Endothelial cell of umbilical vein (primary cell): Measurements from ENCODE around the gene PGAP3. TPM values are rescaled to one million over a fixed set of nuclear protein-coding genes. Genes with fewer than 3 reads are reported as not detected.

Experiments used
- BruUV-seq: library from RNA; stranded (reverse); fragments of 400-500 nt; replicated peaks from 2 replicates; lab custom pipeline; 2021; lab: Mats Ljungman, UMichigan
- CTCF ChIA-PET: fragments of 300-600, 350-600 bp; sonication (Branson Sonifier 250); formaldehyde crosslinking; loops from one replicate; lab custom pipeline; 2021; ENCODE audit warnings: antibody characterized with exemption, inconsistent platforms; lab: Charles Lee
- POLR2A ChIA-PET: fragments of 300-600, 350-600 bp; sonication (Branson Sonifier 250); formaldehyde crosslinking; loops from one replicate; lab custom pipeline; 2021; ENCODE audit warnings: antibody characterized with exemption, inconsistent platforms; lab: Charles Lee
- DNase-seq: peaks from one replicate; pipeline ENCODE4 v3.0.0-alpha.2; 2011; ENCODE audit warnings: low read depth, low spot score
- FAIRE-seq: peaks from 2 replicates; lab custom pipeline; 2011; peaks lifted over from hg19 to GRCh38; lab: Jason Lieb, UNC
- H2AFZ ChIP-seq: 2 replicates; pipeline ENCODE4 v1.6.0; 2012; ENCODE audit warnings: low read depth, low read length, control low read depth, inconsistent platforms
- H3K27ac ChIP-seq: 2 replicates; pipeline ENCODE4 v1.5.1; 2011; ENCODE audit warnings: low read depth, mild to moderate bottlenecking, control low read depth, low read length, moderate library complexity; ENCODE audit not compliant: insufficient read depth
- H3K27me3 ChIP-seq, 2 experiments: 2 replicates each; pipeline versions ENCODE4 v1.6.0 to v1.6.1; 2011; ENCODE audit warnings: low read length in 2 of 2, mixed read lengths in 1 of 2; ENCODE audit not compliant: control insufficient read depth in 2 of 2, insufficient read depth in 2 of 2
- H3K36me3 ChIP-seq, 2 experiments: 2 replicates in 1 of 2; 3 replicates in 1 of 2; pipeline ENCODE4 v1.5.1; 2011; ENCODE audit warnings: low read length in 2 of 2, mild to moderate bottlenecking in 1 of 2, moderate library complexity in 1 of 2; ENCODE audit not compliant: control insufficient read depth in 2 of 2, insufficient read depth in 2 of 2; ENCODE audit errors: extremely low read depth in 1 of 2
- H3K4me1 ChIP-seq: 3 replicates; pipeline ENCODE4 v1.5.1; 2011; ENCODE audit warnings: mild to moderate bottlenecking, low read length; ENCODE audit not compliant: control insufficient read depth, insufficient read depth; ENCODE audit errors: extremely low read depth
- H3K4me2 ChIP-seq: 2 replicates; pipeline ENCODE4 v1.6.1; 2011; ENCODE audit warnings: low read length, control low read depth, mixed read lengths; ENCODE audit not compliant: insufficient read depth
- H3K4me3 ChIP-seq, 3 experiments: fragments of 200-600 bp in 1 of 3; sonication (generic), shearing (Covaris generic) in 1 of 3; replicated peaks in 1 of 3; 2 replicates each; pipeline ENCODE4 v1.5.1; 2011 to 2016; ENCODE audit warnings: control low read depth in 3 of 3, low read length in 3 of 3, mild to moderate bottlenecking in 2 of 3, inconsistent platforms in 1 of 3, low read depth in 1 of 3, moderate library complexity in 1 of 3; ENCODE audit not compliant: insufficient read depth in 1 of 3
- H3K79me2 ChIP-seq: 2 replicates; pipeline ENCODE4 v1.6.0; 2012; ENCODE audit warnings: low read length, inconsistent platforms; ENCODE audit not compliant: control insufficient read depth, insufficient read depth
- H3K9ac ChIP-seq: replicated peaks from 2 replicates; pipeline ENCODE3; 2011; ENCODE audit warnings: low read length, control low read depth; ENCODE audit not compliant: insufficient read depth; ENCODE audit errors: extremely low read depth
- H3K9me1 ChIP-seq: replicated peaks from 3 replicates; pipeline ENCODE4 v1.6.0; 2011; ENCODE audit warnings: mild to moderate bottlenecking, low read length; ENCODE audit not compliant: control insufficient read depth, insufficient read depth; ENCODE audit errors: extremely low read depth
- H3K9me3 ChIP-seq: replicated peaks from 2 replicates; pipeline ENCODE4 v1.5.1; 2012; ENCODE audit warnings: low read length, inconsistent platforms; ENCODE audit not compliant: control insufficient read depth, insufficient read depth
- H4K20me1 ChIP-seq: replicated peaks from 2 replicates; pipeline ENCODE3; 2011; ENCODE audit warnings: mild to moderate bottlenecking, low read length; ENCODE audit not compliant: control insufficient read depth, insufficient read depth; ENCODE audit errors: extremely low read depth
- CTCF ChIP-seq, 2 donors: IDR thresholded peaks; 1 replicate in 1 of 2; 2 replicates in 1 of 2; pipeline ENCODE4 v1.5.1; 2011; ENCODE audit warnings: low read length in 2 of 2, mild to moderate bottlenecking in 2 of 2, moderate library complexity in 2 of 2, control low read depth in 1 of 2, inconsistent platforms in 1 of 2, low read depth in 1 of 2; ENCODE audit not compliant: insufficient read depth in 1 of 2; ENCODE audit errors: extremely low read depth in 1 of 2
- EZH2 ChIP-seq: IDR thresholded peaks from 2 replicates; pipeline ENCODE4 v1.6.1; 2012; ENCODE audit warnings: borderline replicate concordance, low read depth, mild to moderate bottlenecking, moderate library complexity, low read length, inconsistent platforms; ENCODE audit not compliant: severe bottlenecking
- FOS ChIP-seq: IDR thresholded peaks from 2 replicates; pipeline ENCODE4 v1.6.1; 2011; ENCODE audit warnings: mild to moderate bottlenecking, low read length, moderate library complexity, borderline replicate concordance; ENCODE audit not compliant: insufficient read depth
- GATA2 ChIP-seq: IDR thresholded peaks from 2 replicates; pipeline ENCODE4 v1.7.0; 2011; ENCODE audit warnings: low read depth, mild to moderate bottlenecking, moderate library complexity, mixed read lengths, low read length; ENCODE audit not compliant: insufficient read length, insufficient read depth
- JUN ChIP-seq: IDR thresholded peaks from 2 replicates; pipeline ENCODE4 v1.6.1; 2011; ENCODE audit warnings: borderline replicate concordance, low read depth; ENCODE audit not compliant: insufficient read length, insufficient read depth
- MAX ChIP-seq: IDR thresholded peaks from 2 replicates; pipeline ENCODE4 v1.6.1; 2011; ENCODE audit not compliant: insufficient read depth, insufficient read length
- MYC ChIP-seq: IDR thresholded peaks from one replicate; pipeline ENCODE4 v1.6.1; 2011; ENCODE audit warnings: mild to moderate bottlenecking, low read depth, low read length
- POLR2A ChIP-seq: IDR thresholded peaks from 2 replicates; pipeline ENCODE4 v1.6.1; 2012; ENCODE audit warnings: low read depth, mild to moderate bottlenecking, control low read depth, low read length
- POLR2AphosphoS5 ChIP-seq: IDR thresholded peaks from 2 replicates; pipeline ENCODE4 v1.6.1; 2012; ENCODE audit warnings: low read depth, mild to moderate bottlenecking, control low read depth, low read length, moderate library complexity; ENCODE audit not compliant: insufficient read depth
- dilution Hi-C: fragments of 300-500 bp; cut with MboI; formaldehyde crosslinking; loops from one replicate; pipeline ENCODE4 v1.15.0; 2019; ENCODE audit warnings: low sequenced_read_pairs; ENCODE audit not compliant: extremely low pct_ligation_motif_present
- intact Hi-C: fragments of 100-400 bp; cut with micrococcal nuclease; formaldehyde crosslinking; loops from one replicate; pipeline ENCODE4 v1.10.0; 2022
- polyA plus RNA-seq, 4 experiments: library from polyadenylated mRNA; depleted of rRNA in 3 of 4; stranded (reverse) in 3 of 4; unstranded in 1 of 4; fragments of >200 nt; gene quantifications; 2 replicates each; pipeline versions ENCODE4 v1.2.1 to v1.2.3, GENCODE V29; 2011 to 2012; ENCODE audit warnings: missing spikeins in 1 of 4
- total RNA-seq: library from RNA; stranded (reverse); gene quantifications from 2 replicates; pipeline ENCODE4 v1.2.3, GENCODE V29; 2021

PGAP3 gene
- total and polyA plus RNA-seq, 2 donors (not counting 3 experiments of a cell fraction or from before 2014, with no cell fraction given), result 6.4 to 14.9 TPM

GRCh38 chr17:39688475-39688835 lies 598 bp upstream of the PGAP3 start:
- no peak for TF ChIP-seq GATA2
- no peak for TF ChIP-seq FOS
- TF ChIP-seq CTCF (IDR thresholded peaks at IDR 0.05; ENCODE audit: extremely low read depth in 1 of 2, insufficient read depth in 1 of 2, low read depth in 1 of 2, low read length in 2 of 2), result no peak
- no peak for TF ChIP-seq POLR2AphosphoS5
- TF ChIP-seq POLR2A, result no peak
- no peak for TF ChIP-seq MAX
- no peak for TF ChIP-seq EZH2
- no peak for TF ChIP-seq JUN
- TF ChIP-seq MYC, result no peak
- dilution Hi-C loops, result no loop called here
- Histone ChIP-seq H3K27ac (peak overlapping the region; percentile 56), H3K9me1 (no peaks in the 10 kb centered on the region), H3K9ac (peak overlapping the region; percentile 76), H3K9me3 (no peaks in the 10 kb centered on the region), H3K27me3 (no peaks in the 10 kb centered on the region), H4K20me1 (no peaks in the 10 kb centered on the region), H3K4me1 (peaks cover 9% of the 10 kb centered on the region), H2AFZ (peak overlapping the region; percentile 84), H3K4me3 (peak overlapping the region; percentile 69 to 91 (median 74)), H3K36me3 (no peaks in the 10 kb centered on the region), H3K79me2 (no peaks in the 10 kb centered on the region), H3K4me2 (peak overlapping the region; percentile 95)
- POLR2A ChIA-PET, result no interaction called here
- no TSS peak for BruUV-seq
- FAIRE-seq (no peak), DNase-seq (peak; percentile 16)
- intact Hi-C loops, result no loop called here
- CTCF ChIA-PET, result interaction anchor here (0.7 to 2.1 kb wide), 8 partner anchors 12 to 270 kb away, joined by 3 to 12 read pairs (median 4); partner anchors contain the start of genes ERBB2 and MIEN1
